Spleen (tissue), 7 donors: Measurements from ENCODE around the gene IPO9.

ENCODE experiments used
- CTCF ChIP-seq, 11 experiments: fragments of 200-600 bp in 7 of 11; fragments of 450-650 bp in 4 of 11; sonication (generic) in 4 of 11; IDR thresholded peaks in 8 of 11; conservative IDR thresholded peaks in 3 of 11; 1 replicate in 7 of 11; 2 replicates in 4 of 11; pipeline versions ENCODE4 v1.4.0 to v1.8.0; 2016 to 2021; ENCODE audit warnings: antibody characterized with exemption in 11 of 11, inconsistent platforms in 4 of 11, mild to moderate bottlenecking in 1 of 11
- POLR2A ChIP-seq, 3 donors: fragments of 450-650 bp; IDR thresholded peaks; one replicate each; pipeline ENCODE4 v1.5.1; 2017; ENCODE audit warnings: antibody characterized with exemption in 3 of 3, mild to moderate bottlenecking in 1 of 3
- POLR2AphosphoS5 ChIP-seq, 3 donors: sonication (generic); formaldehyde crosslinking; IDR thresholded peaks; one replicate each; pipeline ENCODE4 v1.5.1; 2017; ENCODE audit warnings: antibody characterized with exemption in 3 of 3
- donor health status: DM: no; HTN: no; CAD: no; lungs with moderate emphysema.
- donor health status: DM: no; HTN: no; CAD: no.
- donor health status: DM: no; HTN: no; CAD: no.

- TF ChIP-seq CTCF (IDR thresholded peaks at IDR 0.05 in 8 of 11, conservative IDR thresholded peaks at IDR 0.05 in 3 of 11), result no peak
- TF ChIP-seq POLR2A (IDR thresholded peaks at IDR 0.05), result no peak
- TF ChIP-seq POLR2AphosphoS5 (IDR thresholded peaks at IDR 0.05), result no peak
Measured at GRCh38 chr1:201781437-201781836, 47.5 kb upstream of the IPO9 start.
